B cell (primary cell): ENCODE results near the gene SLC4A11. TPM values are rescaled to one million over a fixed set of nuclear protein-coding genes. Genes with fewer than 3 reads are reported as not detected.

Experiments used
- ATAC-seq: fragments of 200-7000 bp; cut with Tn5 transposase; one replicate; pipeline ENCODE4 v1.10.0; 2021; ENCODE audit warnings: low read depth, mild to moderate bottlenecking, moderate number of reproducible peaks, moderate library complexity
- CTCF ChIA-PET: fragments of 350-600 bp; sonication (Branson Sonifier 250); formaldehyde crosslinking; loops from one replicate; lab custom pipeline; 2021; ENCODE audit warnings: antibody characterized with exemption, inconsistent platforms; lab: Charles Lee
- POLR2A ChIA-PET: fragments of 350-600 bp; sonication (Branson Sonifier 250); formaldehyde crosslinking; loops from one replicate; lab custom pipeline; 2021; ENCODE audit warnings: antibody characterized with exemption; lab: Charles Lee
- DNase-seq: peaks from one replicate; pipeline ENCODE4 v3.0.0; 2013
- H2AFZ ChIP-seq: 2 replicates; pipeline ENCODE4 v1.6.1; 2012; ENCODE audit warnings: mild to moderate bottlenecking, low read depth, low read length; ENCODE audit not compliant: insufficient read depth, poor library complexity, severe bottlenecking
- H3K27ac ChIP-seq, 2 donors: 1 replicate in 1 of 2; 2 replicates in 1 of 2; pipeline ENCODE4 v1.5.1; 2012 to 2013; ENCODE audit warnings: low read length in 2 of 2, mild to moderate bottlenecking in 2 of 2, moderate library complexity in 1 of 2
- H3K27me3 ChIP-seq, 4 experiments: fragments of 200-600 bp in 1 of 4; sonication (generic) in 1 of 4; replicated peaks in 1 of 4; 1 replicate in 2 of 4; 2 replicates in 2 of 4; pipeline versions ENCODE4 v1.6.1 to v1.7.0; 2013 to 2016; ENCODE audit warnings: low read length in 3 of 4, mild to moderate bottlenecking in 2 of 4, mixed read lengths in 1 of 4, moderate library complexity in 1 of 4; ENCODE audit not compliant: insufficient read depth in 4 of 4, control insufficient read depth in 3 of 4; ENCODE audit errors: control extremely low read depth in 1 of 4
- H3K36me3 ChIP-seq, 2 experiments: replicated peaks in 1 of 2; 1 replicate in 1 of 2; 2 replicates in 1 of 2; pipeline versions ENCODE4 v1.6.1 to v1.7.1; 2013; ENCODE audit warnings: low read length in 1 of 2; ENCODE audit not compliant: insufficient read depth in 2 of 2, control insufficient read depth in 1 of 2; ENCODE audit errors: control extremely low read depth in 1 of 2, extremely low read depth in 1 of 2
- H3K4me1 ChIP-seq, 2 donors: fragments of 200-600 bp in 1 of 2; sonication (generic) in 1 of 2; 1 replicate in 1 of 2; 2 replicates in 1 of 2; pipeline versions ENCODE4 v1.5.1 to v1.6.1; 2013 to 2017; ENCODE audit warnings: low read length in 2 of 2; ENCODE audit not compliant: control insufficient read depth in 2 of 2, insufficient read depth in 2 of 2
- H3K4me2 ChIP-seq: replicated peaks from 2 replicates; pipeline ENCODE3; 2012; ENCODE audit warnings: mild to moderate bottlenecking, low read depth, low read length; ENCODE audit not compliant: poor library complexity, severe bottlenecking
- H3K4me3 ChIP-seq, 5 experiments: fragments of 200-600 bp in 1 of 5; sonication (generic) in 1 of 5; 1 replicate in 3 of 5; 2 replicates in 2 of 5; pipeline versions ENCODE4 v1.5.1 to v1.7.0; 2011 to 2016; ENCODE audit warnings: low read length in 4 of 5, mild to moderate bottlenecking in 4 of 5, low read depth in 2 of 5, control low read depth in 1 of 5, moderate library complexity in 1 of 5; ENCODE audit not compliant: insufficient read depth in 1 of 5; ENCODE audit errors: control extremely low read depth in 1 of 5, extremely low read depth in 1 of 5
- H3K79me2 ChIP-seq: fragments of 200-600 bp; sonication (generic); one replicate; pipeline ENCODE4 v1.6.0; 2016; ENCODE audit warnings: low read length; ENCODE audit not compliant: control insufficient read depth, insufficient read depth
- H3K9ac ChIP-seq: fragments of 200-600 bp; sonication (generic); 2 replicates; pipeline ENCODE4 v1.6.1; 2017; ENCODE audit warnings: mild to moderate bottlenecking, low read length, moderate library complexity
- H3K9me3 ChIP-seq, 3 donors: one replicate each; pipeline versions ENCODE4 v1.6.1 to v1.7.1; 2013; ENCODE audit warnings: low read length in 2 of 3; ENCODE audit not compliant: control insufficient read depth in 2 of 3, insufficient read depth in 1 of 3; ENCODE audit errors: control extremely low read depth in 1 of 3
- H4K20me1 ChIP-seq: 2 replicates; pipeline ENCODE4 v1.6.0; 2012; ENCODE audit warnings: mild to moderate bottlenecking, low read length; ENCODE audit not compliant: insufficient read depth, control insufficient read depth, poor library complexity, severe bottlenecking
- H3K27ac Mint-ChIP-seq: one replicate; pipeline ENCODE4 v1.8.0; 2021; ENCODE audit warnings: mixed read lengths
- H3K27me3 Mint-ChIP-seq: one replicate; pipeline ENCODE4 v1.8.0; 2021; ENCODE audit warnings: mixed read lengths
- H3K4me1 Mint-ChIP-seq: one replicate; pipeline ENCODE4 v1.8.0; 2021; ENCODE audit warnings: mixed read lengths
- H3K4me3 Mint-ChIP-seq: one replicate; pipeline ENCODE4 v1.8.0; 2021; ENCODE audit warnings: mixed read lengths
- H3K9me3 Mint-ChIP-seq: one replicate; pipeline ENCODE4 v1.8.0; 2022; ENCODE audit warnings: mixed read lengths; ENCODE audit not compliant: insufficient read depth
- EZH2 ChIP-seq: IDR thresholded peaks from 2 replicates; pipeline ENCODE4 v1.6.1; 2012; ENCODE audit warnings: borderline replicate concordance, low read depth, mild to moderate bottlenecking, moderate library complexity, low read length; ENCODE audit not compliant: insufficient read depth, poor library complexity, severe bottlenecking
- WGBS: methylation state at CpG from one replicate; pipeline ENCODE4 v1.1.5; 2013; ENCODE audit warnings: missing lambda C conversion rate; ENCODE audit not compliant: insufficient coverage; 5-methylcytosine and 5-hydroxymethylcytosine counted together
- intact Hi-C: fragments of 100-400 bp; cut with micrococcal nuclease; formaldehyde crosslinking; loops from one replicate; pipeline ENCODE4 v1.10.0; 2022
- polyA plus RNA-seq: library from polyadenylated mRNA; depleted of rRNA; stranded (reverse); fragments of >200 nt; gene quantifications from 2 replicates; pipeline ENCODE4 v1.2.3, GENCODE V29; 2012
- total RNA-seq, 2 donors: library from RNA; stranded (reverse); fragments of 120-200 nt in 1 of 2; gene quantifications; 1 replicate in 1 of 2; 2 replicates in 1 of 2; pipeline versions ENCODE4 v1.2.3 to v1.2.4, GENCODE V29; 2013 to 2022
- TF ChIP-seq, protein P1 (sequence below): fragments of 200-600 bp; IDR thresholded peaks from one replicate; pipeline ENCODE4 v1.8.0; 2022; ENCODE audit warnings: antibody characterized with exemption, mild to moderate bottlenecking

Gene SLC4A11
- total and polyA plus RNA-seq, 2 donors (not counting 1 experiment from before 2014, with no cell fraction given) = 0.85 to 1.6 TPM

DNA sequence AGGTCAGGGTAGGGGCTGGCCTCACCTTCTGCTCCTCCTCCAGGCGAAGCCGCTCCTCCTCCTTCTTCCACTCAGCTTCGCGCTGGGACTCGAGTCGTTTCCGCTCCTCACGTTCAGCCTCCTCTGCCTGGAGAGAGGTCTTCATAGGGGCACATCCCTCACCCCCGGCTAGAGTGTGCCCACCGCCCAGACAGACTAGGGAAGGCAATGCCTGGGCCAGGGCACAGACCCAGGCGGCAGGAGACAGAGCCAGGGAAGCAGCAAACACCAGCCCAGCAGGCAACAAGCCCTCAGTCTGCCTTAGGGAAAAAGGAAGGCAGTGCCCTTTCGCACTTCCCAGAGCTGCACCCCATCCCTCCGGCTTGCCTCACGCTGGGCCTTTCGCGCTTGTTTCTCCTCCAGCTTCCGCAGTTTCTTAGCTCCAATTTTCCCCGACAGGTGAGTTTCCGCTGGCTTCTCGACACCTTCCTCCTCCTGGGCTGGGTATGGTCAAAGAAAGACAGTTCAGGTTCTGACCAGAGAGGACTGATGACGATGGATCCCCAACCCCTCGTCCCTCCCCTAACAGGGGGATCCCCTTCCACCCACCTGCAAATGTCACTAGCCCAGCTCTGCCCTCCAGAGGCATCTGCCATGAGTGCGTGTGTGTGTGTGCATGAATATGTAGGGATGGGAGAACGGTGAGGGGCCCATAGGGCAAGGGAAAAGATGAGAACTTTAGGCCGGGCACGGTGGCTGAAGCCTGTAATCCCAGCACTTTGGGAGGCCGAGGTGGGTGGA, 38.8 kb downstream of the SLC4A11 start:
- Histone ChIP-seq H3K36me3 (peaks cover 4 to 36% of the 10 kb centered on the region in 2 experiments), H3K79me2 (peaks cover 28% of the 10 kb centered on the region), H2AFZ (no peak overlapping the region), H3K9ac (no peak overlapping the region), H3K4me2 (no peak overlapping the region), H3K4me3 (no peak overlapping the region), H4K20me1 (peaks cover 4% of the 10 kb centered on the region), H3K27ac (no peak overlapping the region), H3K27me3 (no peaks in the 10 kb centered on the region), H3K9me3 (no peaks in the 10 kb centered on the region), H3K4me1 (peaks cover 8 to 11% of the 10 kb centered on the region in 2 donors)
- intact Hi-C loops = loop anchor here (5.0 kb wide), 1 partner anchor 43 kb away; the partner anchor contains the start of genes FASTKD5 and UBOX5
- Mint-ChIP-seq H3K9me3 (no peaks in the 10 kb centered on the region), H3K4me3 (no peak overlapping the region), H3K4me1 (peaks cover 13% of the 10 kb centered on the region), H3K27me3 (no peaks in the 10 kb centered on the region), H3K27ac (no peak overlapping the region)
- TF ChIP-seq, protein P1, sequence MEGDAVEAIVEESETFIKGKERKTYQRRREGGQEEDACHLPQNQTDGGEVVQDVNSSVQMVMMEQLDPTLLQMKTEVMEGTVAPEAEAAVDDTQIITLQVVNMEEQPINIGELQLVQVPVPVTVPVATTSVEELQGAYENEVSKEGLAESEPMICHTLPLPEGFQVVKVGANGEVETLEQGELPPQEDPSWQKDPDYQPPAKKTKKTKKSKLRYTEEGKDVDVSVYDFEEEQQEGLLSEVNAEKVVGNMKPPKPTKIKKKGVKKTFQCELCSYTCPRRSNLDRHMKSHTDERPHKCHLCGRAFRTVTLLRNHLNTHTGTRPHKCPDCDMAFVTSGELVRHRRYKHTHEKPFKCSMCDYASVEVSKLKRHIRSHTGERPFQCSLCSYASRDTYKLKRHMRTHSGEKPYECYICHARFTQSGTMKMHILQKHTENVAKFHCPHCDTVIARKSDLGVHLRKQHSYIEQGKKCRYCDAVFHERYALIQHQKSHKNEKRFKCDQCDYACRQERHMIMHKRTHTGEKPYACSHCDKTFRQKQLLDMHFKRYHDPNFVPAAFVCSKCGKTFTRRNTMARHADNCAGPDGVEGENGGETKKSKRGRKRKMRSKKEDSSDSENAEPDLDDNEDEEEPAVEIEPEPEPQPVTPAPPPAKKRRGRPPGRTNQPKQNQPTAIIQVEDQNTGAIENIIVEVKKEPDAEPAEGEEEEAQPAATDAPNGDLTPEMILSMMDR = no peak
- no peak for TF ChIP-seq EZH2
- ATAC-seq = no peak
- ChIA-PET POLR2A (no interaction called here), CTCF (no interaction called here)
- no peak for DNase-seq
- WGBS = 98% methylated on average over 16 of the region's 27 CpGs

DNA sequence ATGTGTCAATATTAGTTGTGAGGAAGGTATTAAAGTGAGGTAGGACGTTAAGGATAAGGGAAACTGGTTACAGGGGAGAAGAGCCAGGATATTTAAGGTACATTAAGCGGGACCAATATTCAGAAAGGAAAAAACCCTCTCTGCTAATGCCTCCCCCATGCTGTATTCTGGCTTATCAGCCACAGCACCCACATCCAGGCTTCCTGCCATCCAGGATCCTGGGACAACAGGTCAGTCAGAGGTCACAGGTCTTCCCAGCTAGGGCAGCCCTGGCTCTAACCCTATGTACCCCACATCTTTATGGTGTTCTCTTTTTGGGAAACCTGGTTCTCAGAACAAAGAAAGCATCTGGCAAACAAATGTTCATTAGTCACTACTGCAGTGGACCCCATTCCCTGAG, 39.8 kb downstream of the SLC4A11 start:
- no peak overlapping the region for H3K9ac ChIP-seq
- H3K27me3 ChIP-seq = no peaks in the 10 kb centered on the region
- peaks cover 9% of the 10 kb centered on the region for H3K4me1 Mint-ChIP-seq
- TF ChIP-seq, protein P1 = no peak
- no peak for TF ChIP-seq EZH2
- H3K4me1 ChIP-seq = peaks cover 8 to 11% of the 10 kb centered on the region in 2 donors
- WGBS = no CpG with 5 or more reads among the region's 2 CpGs
- POLR2A ChIA-PET = no interaction called here
- CTCF ChIA-PET = no interaction called here
- no peak overlapping the region for H3K4me3 ChIP-seq
- H3K27ac Mint-ChIP-seq = no peak overlapping the region
- H3K9me3 ChIP-seq = no peaks in the 10 kb centered on the region
- no peak overlapping the region for H3K4me3 Mint-ChIP-seq
- no peak overlapping the region for H3K27ac ChIP-seq
- no peak for ATAC-seq
- intact Hi-C loops = no loop called here
- H3K79me2 ChIP-seq = peaks cover 22% of the 10 kb centered on the region
- no peak overlapping the region for H2AFZ ChIP-seq
- H4K20me1 ChIP-seq = peaks cover 4% of the 10 kb centered on the region
- no peaks in the 10 kb centered on the region for H3K27me3 Mint-ChIP-seq
- no peak for DNase-seq
- peaks cover 5 to 46% of the 10 kb centered on the region in 2 experiments for H3K36me3 ChIP-seq
- no peak overlapping the region for H3K4me2 ChIP-seq
- no peaks in the 10 kb centered on the region for H3K9me3 Mint-ChIP-seq
